NCI-H748 (cell line): ENCODE data around the gene AKR1C2.
"Not testable (repeated sequence)": the region's sequence is repeated elsewhere in the genome, so short reads cannot be mapped to it uniquely, and the experiment has no call there.

Experiments
- DNase-seq: peaks from one replicate; lab custom pipeline; 2025; ENCODE audit not compliant: unreplicated experiment; lab: John Stamatoyannopoulos, UW

Gene AKR1C2

DNA sequence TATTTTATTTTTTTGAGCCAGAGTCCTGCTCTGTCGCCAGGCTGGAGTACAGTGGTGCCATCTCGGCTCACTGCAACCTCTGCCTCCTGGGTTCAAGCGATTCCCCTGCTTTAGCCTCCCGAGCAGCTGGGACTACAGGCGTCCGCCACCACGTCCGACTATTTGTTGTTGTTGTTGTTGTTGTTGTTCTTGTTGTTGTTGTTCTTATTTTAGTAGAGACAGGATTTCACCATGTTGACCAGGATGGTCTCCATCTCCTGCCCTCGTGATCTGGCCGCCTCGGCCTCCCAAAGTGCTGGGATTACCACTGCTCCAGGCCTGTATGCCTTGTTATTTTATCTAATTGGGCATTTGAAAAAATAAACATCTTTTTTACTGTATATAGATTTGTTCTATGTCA lies 42.1 kb downstream of the AKR1C2 start:
- not testable (repeated sequence) for DNase-seq

DNA sequence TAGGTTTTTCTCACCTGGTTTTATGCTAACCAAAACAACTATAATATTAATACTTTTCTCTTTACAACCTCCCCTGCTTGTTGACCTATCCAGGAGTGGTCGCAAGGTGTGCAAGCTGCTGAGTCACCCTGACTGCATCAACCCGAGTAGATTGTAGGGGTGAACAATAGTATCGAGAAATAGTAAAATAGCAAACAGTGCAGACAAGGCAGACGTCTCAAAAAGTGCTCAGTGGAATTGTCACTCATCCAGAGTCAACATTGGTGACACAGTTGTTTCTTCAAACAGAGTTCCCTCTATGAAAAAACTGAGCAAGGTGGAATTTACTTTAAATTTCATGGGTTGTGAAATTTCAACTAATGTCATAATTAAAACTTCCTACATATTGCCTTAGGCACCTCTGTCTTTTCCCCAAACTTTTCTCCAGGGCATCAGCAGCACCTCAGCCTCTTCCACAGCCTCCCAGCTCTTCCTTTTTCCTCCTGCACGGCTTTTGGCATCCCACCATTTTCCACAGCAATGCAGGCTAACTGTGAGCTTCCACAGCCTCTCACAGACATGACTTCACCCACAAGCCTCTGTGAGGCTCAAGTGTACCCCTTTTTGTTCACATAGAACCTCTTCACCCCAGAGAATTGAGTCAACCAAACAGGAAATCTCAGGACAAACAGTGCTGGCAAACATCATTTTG lies 46.6 kb downstream of the AKR1C2 start:
- DNase-seq, result not testable (repeated sequence)

DNA sequence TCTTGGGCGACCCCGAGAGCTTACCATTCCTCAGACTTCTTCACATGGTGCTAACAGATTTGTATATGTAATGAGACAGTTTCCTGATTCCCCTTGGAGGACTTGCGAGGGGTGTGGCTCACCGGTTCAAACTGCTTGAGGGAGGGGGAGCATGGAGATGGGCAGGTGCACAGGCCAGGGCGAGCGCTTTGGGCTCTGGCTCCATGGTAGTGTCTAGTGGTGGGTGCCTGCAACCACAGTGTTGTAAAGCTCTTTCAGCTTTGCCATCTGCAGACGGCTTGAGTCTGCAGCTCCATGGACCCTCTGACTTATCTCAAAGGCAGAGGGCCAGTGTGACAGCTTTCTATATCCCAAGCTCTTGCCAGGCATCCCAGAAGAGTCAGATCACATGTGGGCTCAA lies 47.6 kb downstream of the AKR1C2 start:
- not testable (repeated sequence) for DNase-seq

DNA sequence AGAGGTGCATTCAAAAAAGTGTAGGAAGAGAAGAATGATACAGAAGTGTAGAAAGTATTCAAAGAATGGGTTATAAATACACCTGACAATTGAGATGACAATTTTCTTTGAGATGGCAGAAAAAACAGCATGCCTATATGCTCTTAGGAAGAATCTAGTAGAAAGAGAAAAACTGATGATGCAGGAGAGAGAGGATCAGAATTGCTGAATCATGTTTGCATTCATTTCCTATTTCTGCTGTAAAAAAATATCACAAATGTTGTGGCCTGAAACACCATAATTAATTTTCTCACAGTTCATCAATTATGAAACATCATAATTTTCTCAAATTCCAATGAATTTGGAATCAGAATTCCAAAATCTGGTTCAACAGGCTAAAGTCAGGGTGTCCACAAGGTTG lies 50.3 kb downstream of the AKR1C2 start:
- DNase-seq, result no peak

DNA sequence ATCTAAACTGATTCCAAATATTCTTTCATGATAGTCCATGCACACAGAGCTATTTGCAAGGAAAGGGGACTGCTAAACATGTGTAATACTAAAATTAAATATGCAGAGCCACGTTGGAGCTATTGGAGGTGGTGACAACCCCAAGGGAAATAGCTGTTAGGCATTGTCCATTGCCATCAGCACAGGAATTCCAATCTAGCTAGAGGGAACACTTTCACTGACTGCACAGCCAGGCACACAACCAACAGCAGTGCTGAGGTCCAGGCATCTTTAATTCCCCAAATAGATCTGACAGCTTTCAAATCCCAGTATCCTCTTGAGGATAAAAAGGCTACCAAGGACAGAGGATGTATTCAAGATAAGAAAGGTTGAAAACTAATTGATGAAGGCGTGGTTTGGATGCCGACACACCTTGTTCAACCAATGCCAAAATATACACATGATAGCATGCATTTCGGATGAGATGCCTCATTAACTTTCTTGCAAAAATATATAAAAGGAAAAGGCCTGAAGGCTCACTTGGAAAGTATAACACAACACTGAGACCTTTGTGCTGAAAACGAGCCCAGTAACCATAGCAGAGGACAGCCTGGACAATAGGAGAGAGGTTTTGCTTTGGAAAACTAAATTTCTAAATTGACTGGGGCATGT lies 52.0 kb downstream of the AKR1C2 start:
- DNase-seq, result not testable (repeated sequence)

DNA sequence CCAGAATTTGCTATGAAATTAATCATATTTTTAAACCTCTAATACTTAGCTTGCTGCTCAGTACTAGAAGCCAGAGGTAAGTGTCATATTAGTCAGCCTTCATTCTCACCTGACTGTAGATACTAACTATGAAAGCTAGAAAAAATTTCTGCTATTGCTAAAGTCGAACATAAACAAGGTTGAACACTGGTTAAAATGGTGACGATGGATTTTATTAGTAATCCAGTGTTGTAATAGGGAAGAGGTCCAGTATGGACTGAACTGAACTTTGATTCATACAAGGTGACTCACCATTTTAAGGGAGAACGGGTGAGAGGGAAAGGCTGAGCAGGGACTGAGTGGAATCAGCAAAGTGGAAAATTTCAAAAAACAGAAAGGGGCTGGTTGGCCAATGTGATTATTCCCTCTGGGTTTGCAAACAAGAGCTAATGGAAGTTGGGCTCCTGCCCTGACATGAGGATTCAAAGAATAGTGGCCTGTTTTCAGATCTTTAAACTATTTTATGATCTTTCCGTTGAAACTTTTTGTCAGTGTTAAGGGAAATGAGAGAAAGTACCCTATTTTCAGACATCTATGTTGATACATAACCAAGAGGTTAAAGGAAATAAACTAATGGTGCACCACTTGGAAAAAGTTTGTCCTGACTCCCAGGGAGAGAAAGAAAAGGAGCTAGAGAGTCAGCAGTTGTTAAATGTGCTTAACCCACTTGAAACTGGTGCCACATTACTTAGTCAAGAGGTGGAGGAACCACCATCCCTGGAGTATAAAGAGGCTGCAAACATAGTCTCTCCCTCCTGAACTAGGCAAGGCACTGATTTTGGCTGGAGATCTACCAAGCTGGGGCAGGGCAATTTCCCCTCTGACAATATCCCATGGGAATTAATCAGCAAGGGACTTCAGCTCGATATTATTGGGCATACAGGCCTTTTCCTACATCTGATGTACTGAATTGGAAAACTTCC lies 55.7 kb downstream of the AKR1C2 start:
- no peak for DNase-seq

DNA sequence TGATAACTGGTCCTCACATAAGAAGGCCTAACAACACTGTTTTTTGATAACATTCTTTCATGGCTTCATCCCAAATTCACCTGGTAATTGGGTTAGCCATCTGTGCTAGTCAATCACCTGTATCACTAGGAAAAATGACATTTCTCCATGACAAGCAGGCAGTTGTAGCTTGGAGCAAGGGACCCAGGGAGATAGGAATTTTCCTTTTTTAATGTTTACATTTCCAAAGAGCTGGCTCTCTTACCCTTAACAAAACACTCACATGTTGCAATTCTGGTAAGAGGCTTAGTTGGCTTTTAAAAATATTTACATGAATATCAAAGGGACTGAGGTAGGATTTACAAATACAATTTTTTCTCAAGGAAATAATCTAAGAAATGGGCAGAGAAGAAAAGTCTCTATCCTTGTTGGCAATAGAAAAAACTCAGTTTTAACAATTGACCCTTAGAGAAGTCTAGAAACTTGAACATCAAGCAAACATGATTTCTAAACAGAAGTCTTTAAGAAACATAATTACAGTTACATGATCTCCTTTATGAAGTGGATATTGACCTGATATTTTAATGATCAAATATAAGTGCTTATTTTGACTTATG lies 56.5 kb downstream of the AKR1C2 start:
- DNase-seq, result no peak

DNA sequence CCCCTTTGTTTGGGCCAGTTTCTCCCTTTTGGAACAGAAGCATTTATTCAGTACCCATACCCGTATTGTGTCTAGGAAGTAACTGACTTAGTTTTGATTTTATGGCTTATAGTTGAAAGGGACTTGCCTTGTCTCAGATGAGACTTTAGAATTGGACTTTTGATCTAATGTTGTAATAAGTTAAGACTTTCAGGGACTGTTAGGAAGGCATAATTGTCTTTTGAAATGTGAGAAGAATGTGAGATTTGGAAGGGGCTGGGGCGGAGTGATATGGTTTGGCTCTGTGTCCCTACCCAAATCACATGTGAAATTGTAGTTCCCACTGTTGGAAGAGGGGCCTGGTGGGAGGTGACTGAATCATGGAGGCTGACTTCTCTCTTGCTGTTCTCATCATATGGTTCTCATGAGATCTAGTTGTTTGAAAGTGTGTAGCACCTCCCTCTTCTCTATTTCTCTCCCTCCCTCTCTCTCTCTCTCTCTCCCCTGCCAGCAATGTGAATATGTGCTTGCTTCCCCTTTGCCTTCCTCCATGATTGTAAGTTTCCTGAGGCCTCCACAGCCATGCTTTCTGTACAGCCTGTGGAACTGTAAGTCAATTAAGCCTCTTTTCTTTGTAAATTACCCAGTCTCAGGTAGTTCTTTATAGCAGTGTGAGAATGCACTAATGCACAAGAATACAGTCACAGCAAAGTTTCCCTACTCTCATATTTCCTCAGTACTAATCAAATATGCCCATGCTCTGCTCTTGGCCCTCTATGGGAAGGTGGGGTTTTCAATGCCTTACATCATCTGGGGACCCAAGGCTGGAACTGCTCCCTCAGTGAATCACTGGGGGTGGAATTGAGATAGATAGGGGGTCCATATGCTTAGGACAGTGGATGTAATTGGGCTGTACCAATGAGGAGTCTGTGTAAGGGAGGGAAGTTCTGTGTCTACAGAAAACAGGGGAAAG lies 57.6 kb downstream of the AKR1C2 start:
- DNase-seq, result no peak

DNA sequence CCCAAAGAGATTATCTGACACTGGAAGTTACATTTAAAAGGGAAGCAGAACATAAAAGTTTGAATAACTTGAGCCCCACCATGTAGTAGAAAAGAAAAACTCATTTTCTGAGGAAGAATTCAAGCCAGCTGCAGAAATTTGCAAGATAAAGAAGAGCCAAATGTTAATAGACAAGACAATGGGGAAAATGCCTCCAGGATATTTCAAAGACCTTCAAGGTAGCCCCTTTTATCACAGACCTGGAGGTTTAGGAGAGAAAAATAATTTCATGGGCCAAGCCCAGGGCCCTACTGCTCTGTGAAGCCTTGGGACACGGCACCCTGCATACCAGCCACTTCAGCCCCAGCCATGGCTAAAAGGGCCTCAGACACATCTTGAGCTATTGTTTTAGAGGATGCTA lies 58.8 kb downstream of the AKR1C2 start:
- no peak for DNase-seq

DNA sequence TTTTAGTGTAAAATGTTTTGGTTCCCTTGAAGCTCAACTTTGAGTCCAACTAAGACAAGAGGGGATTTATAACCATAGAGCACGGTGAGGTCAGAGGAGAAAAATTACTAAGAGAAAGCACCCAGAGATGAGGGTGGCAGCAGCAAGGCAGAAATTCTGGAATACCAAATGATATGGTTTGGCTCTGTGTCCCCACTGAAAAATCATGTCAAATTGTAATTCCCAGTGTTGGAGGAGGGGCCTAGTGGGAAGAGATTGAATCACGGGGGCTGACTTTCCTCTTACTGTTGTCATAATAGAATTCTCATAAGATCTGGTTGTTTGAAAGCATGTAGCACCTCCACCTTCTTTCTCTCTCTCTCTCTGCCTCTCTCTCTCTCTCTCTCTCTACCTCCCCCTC lies 59.8 kb downstream of the AKR1C2 start:
- DNase-seq, result no peak

DNA sequence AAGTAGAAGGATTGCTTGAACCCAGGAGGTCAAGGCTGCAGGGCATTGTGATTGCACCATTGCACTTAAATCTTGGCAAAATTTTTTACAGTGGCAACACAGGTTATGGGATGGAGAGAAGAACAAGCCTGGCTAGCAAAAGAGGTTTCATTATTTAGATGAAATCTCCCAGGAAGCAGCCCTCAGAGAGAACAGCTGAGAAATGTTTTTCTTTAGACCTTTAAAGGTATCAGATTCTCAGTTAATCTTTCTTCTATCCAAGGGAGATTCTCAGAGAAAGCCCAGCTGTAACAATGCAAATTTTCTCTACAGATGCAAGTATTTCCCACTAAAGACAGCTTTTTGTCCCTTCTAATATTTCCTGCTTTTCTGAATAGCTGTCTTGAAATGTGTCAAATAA lies 60.2 kb downstream of the AKR1C2 start:
- DNase-seq, result not testable (repeated sequence)

DNA sequence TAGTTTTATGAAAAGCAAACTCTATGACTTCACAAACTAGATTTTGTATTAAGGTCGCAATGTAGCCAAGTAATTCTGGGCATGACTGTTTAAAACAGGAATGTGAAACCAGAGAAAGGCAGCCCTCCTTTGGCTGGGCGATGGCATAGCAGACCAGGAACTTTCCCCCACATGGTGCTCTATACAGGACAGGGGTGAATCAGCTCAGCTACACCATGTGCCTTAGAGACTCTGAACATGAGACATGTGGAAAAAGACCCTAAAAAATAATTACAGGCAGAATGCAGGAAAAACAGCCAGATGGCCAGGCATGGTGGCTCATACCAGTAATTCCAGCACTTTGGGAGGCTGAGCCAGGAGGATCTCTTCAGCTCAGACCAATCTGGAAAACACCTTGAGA lies 60.7 kb downstream of the AKR1C2 start:
- not testable (repeated sequence) for DNase-seq

DNA sequence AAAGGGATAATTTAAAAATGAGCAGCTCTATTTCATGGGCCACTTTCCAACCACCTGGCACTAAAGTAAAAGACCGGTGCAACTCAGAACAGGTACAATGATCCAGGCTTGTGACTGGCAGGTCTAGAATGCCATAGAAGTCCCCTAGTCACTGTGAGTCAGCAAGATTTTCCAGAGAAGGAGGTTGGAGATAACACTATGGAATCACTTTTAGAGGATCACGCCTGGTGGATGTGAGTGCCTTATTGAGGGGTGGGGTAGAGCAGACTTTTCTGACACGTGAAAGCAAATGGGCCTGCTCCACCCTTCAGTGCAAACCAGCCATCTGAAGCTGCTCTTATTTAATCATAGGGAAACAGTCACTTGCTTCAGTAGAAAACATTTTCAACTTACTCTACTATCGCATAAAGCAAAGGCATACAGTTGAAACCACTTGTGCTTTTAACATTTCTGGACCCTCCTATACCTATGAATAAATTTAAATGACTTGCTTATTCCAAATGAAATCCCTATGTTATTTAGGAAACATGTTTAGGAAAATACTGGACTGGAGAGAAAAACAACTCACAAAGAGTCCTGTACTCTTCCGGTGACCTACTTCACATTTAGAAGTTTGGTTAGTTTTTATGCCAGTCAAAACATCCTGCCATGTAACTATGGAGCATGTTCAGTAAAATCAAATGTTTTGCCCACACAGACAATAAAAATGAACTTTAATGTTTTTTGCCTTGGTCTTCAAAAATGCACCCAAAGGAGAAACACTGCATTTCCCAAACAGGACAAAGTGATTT lies 61.9 kb downstream of the AKR1C2 start:
- DNase-seq, result peak; percentile 17

DNA sequence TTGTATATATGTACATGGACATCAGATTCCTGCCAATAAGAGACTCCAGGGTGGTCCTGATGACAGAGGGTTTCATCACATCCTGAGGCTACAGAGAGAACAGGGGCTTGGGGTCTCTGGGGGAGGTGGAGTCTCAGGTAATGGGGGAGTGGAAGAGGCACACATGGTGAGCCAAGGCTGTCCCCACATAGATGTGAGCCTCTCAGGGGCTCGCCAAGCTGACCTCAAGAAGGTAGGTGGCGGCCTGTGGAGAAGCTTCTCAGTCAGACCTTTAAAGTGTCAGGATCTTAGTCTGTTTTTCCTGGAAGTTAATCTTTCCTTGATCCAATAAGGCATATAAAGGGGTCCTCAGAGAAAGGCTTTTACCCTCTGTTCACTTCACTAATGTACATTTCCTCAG lies 62.7 kb downstream of the AKR1C2 start:
- not testable (repeated sequence) for DNase-seq

DNA sequence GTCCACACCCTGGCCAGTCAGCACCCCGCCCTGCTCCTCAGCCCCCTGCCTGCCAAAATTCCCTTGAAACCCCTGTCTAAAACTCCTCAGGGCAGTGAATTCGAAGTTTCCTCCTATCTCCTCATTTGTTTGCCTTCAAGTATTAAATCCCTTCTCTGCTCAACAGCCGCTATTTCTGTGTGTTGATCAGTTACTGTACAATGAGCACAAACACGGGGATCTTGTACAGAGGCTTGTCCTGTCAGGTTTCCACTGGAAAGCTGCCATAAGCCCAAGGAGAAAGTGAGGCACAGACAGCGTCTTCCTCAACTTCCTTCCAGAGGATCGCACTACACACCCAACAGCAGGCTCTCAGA lies 63.6 kb downstream of the AKR1C2 start:
- DNase-seq, result not testable (repeated sequence)

DNA sequence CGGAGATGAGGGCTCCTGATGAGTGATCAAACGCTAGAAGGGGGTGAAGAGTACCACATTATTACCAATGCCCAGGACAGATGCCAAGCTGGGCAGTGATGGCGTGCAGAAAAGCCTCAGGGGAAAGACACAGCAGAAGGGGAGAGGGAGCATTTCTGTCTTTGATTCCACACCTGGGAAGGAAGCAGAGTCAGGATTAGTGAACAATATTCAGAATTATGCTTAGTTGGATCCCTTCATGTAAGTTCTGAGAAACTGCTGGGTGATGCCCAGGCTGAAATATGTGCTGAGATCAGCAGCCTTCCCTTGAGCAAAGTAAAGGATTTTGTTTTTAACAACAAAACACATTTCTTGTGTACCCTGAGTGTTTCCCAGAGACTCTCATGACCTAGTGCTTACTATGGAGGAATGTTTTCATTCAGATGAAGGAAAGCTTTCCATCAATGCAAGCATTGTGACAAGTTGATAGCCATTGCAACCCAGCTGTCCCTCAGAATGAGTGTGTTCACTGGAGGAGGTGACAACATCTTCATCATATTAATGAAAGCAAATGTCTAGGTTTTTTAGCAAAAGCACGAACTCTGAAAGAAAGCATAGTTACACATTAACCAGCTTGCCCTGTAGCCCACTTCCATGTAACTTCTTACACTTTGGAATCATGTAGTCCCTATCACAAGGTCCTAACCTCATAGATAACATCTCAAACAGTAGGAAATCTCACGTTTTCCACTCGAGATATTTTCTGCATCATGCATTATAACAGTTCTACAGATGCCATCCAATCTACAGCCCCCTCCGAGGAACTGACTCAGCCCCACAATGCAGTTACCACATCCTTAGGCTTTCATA lies 64.2 kb downstream of the AKR1C2 start:
- DNase-seq, result no peak
